Measurements from ENCODE around the gene SRP9. TPM values are rescaled to one million over a fixed set of nuclear protein-coding genes. Genes with fewer than 3 reads are reported as not detected.
A peak's percentile ranks its signal among the peaks of the same experiment; 100 is the strongest.

SRP9 gene
- total and polyA plus RNA-seq, 10 of the 15 experiments (the other 5 are each of a cell fraction or from before 2014, with no cell fraction given): 248 to 1,200 (median 514) TPM

DNA sequence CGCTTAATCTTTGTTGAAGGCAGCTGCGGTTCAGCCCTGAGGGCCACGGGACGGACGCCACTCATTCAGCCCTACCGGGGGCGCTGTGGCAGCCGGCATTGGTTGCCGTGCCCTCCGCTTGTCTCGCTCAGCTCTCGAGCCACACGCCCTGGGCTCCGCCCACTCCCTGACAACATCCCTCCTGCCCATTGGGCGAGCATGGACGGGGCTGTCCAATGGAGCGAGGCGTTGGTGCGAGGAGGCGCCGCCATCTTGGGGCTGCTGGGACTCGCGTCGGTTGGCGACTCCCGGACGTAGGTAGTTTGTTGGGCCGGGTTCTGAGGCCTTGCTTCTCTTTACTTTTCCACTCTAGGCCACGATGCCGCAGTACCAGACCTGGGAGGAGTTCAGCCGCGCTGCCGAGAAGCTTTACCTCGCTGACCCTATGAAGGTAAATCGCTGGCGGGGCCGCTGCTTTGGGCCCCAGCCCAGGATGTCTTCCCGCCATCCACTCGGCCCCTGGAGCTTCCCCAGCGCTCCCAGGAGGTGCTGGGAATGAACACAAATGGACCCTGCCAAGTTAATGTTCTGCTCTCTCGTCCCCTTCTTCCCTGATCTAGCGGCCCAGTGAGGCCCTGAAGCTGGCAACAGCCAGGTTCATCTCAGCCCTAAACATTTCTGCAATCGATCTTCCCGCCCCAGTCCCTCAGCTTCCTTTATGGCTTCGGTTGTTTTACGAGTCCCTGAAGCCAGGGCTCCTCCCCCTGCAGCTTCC is at the start of gene SRP9 (continued):
- TF ChIP-seq RUNX3 (IDR thresholded peaks at IDR 0.05; ENCODE audit: low read length) (peak; percentile 81), POLR2AphosphoS2 (IDR thresholded peaks at IDR 0.05; ENCODE audit: low read depth, low read length) (no peak; the same call in 1 of the 2 replicates), SREBF2 (IDR thresholded peaks at IDR 0.05; ENCODE audit: low read length) (no peak), HCFC1 (IDR thresholded peaks at IDR 0.05; ENCODE audit: low read length) (peak; percentile 55), MTA2 (IDR thresholded peaks at IDR 0.05; ENCODE audit: low read depth) (no peak), FOS (IDR thresholded peaks at IDR 0.05; ENCODE audit: borderline replicate concordance, extremely low read depth, insufficient read length) (peak; percentile 46), NFYB (IDR thresholded peaks at IDR 0.05; ENCODE audit: insufficient read depth, low read depth, low read length) (peak; percentile 82), SMAD5 (IDR thresholded peaks at IDR 0.05; ENCODE audit: low read depth) (no peak), DPF2 (IDR thresholded peaks at IDR 0.05) (0 out of 2 replicates have a peak, but pooled peaks have one; percentile 38), NFXL1 (IDR thresholded peaks at IDR 0.05; ENCODE audit: borderline replicate concordance) (no peak), JUNB (IDR thresholded peaks at IDR 0.05) (no peak), REST (IDR thresholded peaks at IDR 0.05; ENCODE audit: low read depth, low read length) (no peak), CEBPZ (IDR thresholded peaks at IDR 0.05; ENCODE audit: low read depth, low read length) (no peak), JUND (IDR thresholded peaks at IDR 0.05; ENCODE audit: low read depth, low read length) (no peak), HSF1 (IDR thresholded peaks at IDR 0.05; ENCODE audit: low read depth, low read length) (no peak), HDAC6 (IDR thresholded peaks at IDR 0.05; ENCODE audit: unreplicated experiment) (no peak), ZNF24 (IDR thresholded peaks at IDR 0.05) (no peak), IKZF2 (IDR thresholded peaks at IDR 0.05) (peak; percentile 61 to 63; a peak in 3 of 4 replicates), SMC3 (IDR thresholded peaks at IDR 0.05; ENCODE audit: borderline replicate concordance, low read length) (peak; percentile 45; the same call in 1 of the 2 replicates), CREM (IDR thresholded peaks at IDR 0.05; ENCODE audit: low read depth) (peak; percentile 72; the same call in 1 of the 2 replicates), RAD51 (IDR thresholded peaks at IDR 0.05) (no peak), TCF12 (IDR thresholded peaks at IDR 0.05; ENCODE audit: low read depth, low read length) (peak; percentile 63; the same call in 1 of the 2 replicates), TCF3 (IDR thresholded peaks at IDR 0.05; ENCODE audit: borderline replicate concordance, insufficient read depth, low read depth, low read length) (no peak), BCL11A (IDR thresholded peaks at IDR 0.05; ENCODE audit: low read depth, low read length) (no peak), GABPA (IDR thresholded peaks at IDR 0.05; ENCODE audit: low read depth) (no peak)
